Stimulated activated CD8-positive, alpha-beta memory T cell treated with anti-CD3 and anti-CD28 coated beads, Interleukin-7, amount 100 ng/mL, for 1 hour (primary cell): ENCODE measurements around the gene ATP11A.
"Not testable (repeated sequence)": the region's sequence is repeated elsewhere in the genome, so short reads cannot be mapped to it uniquely, and the experiment has no call there.

Experiments
- DNase-seq, 2 donors: peaks; one replicate each; pipeline ENCODE4 v3.0.0-alpha.2; 2020; ENCODE audit warnings: low read depth in 2 of 2

Gene ATP11A

GRCh38 chr13:112800057-112800456 lies 110.2 kb downstream of the ATP11A start:
- DNase-seq: no peak

- DNase-seq: not testable (repeated sequence)
Measured at GRCh38 chr13:112800807-112801206, 111.0 kb downstream of the ATP11A start.

GRCh38 chr13:112802802-112803195 lies 113.0 kb downstream of the ATP11A start:
- DNase-seq: no peak

GRCh38 chr13:112803422-112803821 lies 113.6 kb downstream of the ATP11A start:
- DNase-seq: no peak

- DNase-seq: no peak
Measured at GRCh38 chr13:112804374-112804773, 114.5 kb downstream of the ATP11A start.

GRCh38 chr13:112806739-112807652 lies 117.2 kb downstream of the ATP11A start:
- no peak for DNase-seq

- DNase-seq: no peak
Measured at GRCh38 chr13:112807653-112808376, 118.0 kb downstream of the ATP11A start.

- no peak for DNase-seq
Measured at GRCh38 chr13:112808377-112809140, 118.7 kb downstream of the ATP11A start.

- no peak for DNase-seq
Measured at GRCh38 chr13:112809332-112810315, 119.8 kb downstream of the ATP11A start.

GRCh38 chr13:112810608-112811007 lies 120.8 kb downstream of the ATP11A start:
- DNase-seq: no peak

- no peak for DNase-seq
Measured at GRCh38 chr13:112812306-112813055, 122.6 kb downstream of the ATP11A start.

GRCh38 chr13:112813552-112813951 lies 123.7 kb downstream of the ATP11A start:
- DNase-seq: no peak

- DNase-seq: no peak
Measured at GRCh38 chr13:112814905-112815585, 125.2 kb downstream of the ATP11A start.

- no peak for DNase-seq
Measured at GRCh38 chr13:112815871-112816270, 126.0 kb downstream of the ATP11A start.

GRCh38 chr13:112818040-112818697 lies 128.3 kb downstream of the ATP11A start:
- no peak for DNase-seq

GRCh38 chr13:112818698-112819045 lies 128.8 kb downstream of the ATP11A start:
- DNase-seq: no peak

GRCh38 chr13:112819111-112819510 lies 129.3 kb downstream of the ATP11A start:
- DNase-seq: no peak

GRCh38 chr13:112819816-112820215 lies 130.0 kb downstream of the ATP11A start:
- no peak for DNase-seq

GRCh38 chr13:112820318-112820717 lies 130.5 kb downstream of the ATP11A start:
- no peak for DNase-seq
